Measurements from ENCODE around the gene ITGB1.
A peak's percentile ranks its signal among the peaks of the same experiment; 100 is the strongest.
"Not testable (repeated sequence)": the region's sequence is repeated elsewhere in the genome, so short reads cannot be mapped to it uniquely, and the experiment has no call there.

Gene ITGB1

DNA sequence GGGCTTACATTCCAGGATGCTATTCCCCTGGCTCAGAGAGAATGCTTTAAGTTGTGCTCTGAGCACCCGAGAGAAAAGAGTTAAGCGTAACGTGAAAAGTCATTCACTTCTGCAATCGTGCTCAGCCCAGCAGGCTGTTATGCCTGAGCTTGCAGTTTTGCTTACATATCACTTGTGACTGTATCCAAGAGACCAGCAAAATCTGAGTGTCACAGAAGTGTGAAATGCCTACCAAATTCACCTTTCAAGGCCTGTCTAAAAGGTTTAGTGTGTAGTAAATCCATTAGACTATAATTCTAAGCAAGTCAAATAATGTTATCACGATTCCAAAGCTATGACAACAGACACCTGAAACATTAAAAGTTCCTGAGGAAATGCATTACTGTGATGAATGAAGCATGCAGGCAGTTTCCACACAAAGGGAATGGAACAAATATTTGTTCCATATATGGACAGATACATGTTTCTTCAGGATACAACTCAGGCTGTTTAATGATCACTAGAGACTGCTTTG, 20.1 kb downstream of the ITGB1 start:
- DNase-seq (ENCODE audit: low spot score): no peak

DNA sequence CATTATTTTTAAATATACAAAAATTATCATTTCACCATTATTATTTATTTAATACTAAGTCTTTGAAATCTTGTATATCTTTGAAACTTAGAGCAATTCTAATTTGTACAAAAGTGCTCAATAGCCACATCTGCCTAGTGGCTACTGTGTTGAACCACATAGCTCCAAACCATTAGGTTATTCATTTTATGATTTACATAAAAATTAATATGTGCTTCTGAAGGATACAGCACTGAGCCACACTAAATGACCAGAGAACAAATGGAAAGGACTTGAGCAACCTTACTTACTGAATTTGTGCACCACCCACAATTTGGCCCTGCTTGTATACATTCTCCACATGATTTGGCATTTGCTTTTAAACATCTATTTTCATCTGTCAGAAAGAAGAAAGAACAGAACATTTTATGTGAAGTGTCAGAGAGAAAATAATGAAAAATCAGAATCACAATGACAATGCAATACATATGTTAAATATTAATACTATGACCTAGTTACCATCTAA, 25.8 kb downstream of the ITGB1 start:
- DNase-seq (ENCODE audit: low spot score): no peak

DNA sequence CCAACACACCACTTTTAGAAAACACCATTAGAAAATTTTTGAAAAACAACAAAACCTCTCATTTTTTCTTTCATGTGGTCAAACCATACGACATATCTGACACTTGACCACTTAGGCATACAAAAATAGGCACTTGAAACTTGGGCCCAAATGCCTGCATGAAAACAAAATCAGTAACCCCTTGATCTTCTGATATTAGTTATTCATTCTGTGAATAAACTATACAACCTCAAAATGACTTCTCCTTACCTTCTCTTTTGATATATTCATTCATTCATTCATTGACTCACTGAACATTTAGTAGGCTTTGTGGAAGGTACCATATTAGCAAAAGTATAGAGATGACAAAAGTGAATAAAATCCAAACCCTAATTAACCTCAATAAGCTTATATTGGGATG, 26.4 kb downstream of the ITGB1 start:
- DNase-seq (ENCODE audit: low spot score): no peak

DNA sequence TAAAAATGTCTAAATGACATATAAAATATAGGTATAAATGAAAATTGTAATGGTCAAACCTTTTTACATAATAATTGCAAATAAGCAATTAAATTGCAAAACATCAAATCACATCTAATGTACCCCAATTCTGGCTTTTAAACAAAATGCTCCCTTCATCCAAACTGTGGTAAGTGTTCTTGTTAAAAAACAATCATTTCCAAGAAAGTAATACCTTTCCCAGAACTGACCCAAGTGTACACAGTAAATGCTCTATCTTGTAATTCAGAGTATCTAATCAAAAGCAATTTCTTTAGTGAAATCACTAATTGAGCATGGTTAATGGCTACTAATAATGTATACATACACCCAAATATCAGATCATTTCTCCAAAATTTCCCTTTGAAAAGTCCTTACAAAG, 28.0 kb downstream of the ITGB1 start:
- no peak for DNase-seq (ENCODE audit: low spot score)

DNA sequence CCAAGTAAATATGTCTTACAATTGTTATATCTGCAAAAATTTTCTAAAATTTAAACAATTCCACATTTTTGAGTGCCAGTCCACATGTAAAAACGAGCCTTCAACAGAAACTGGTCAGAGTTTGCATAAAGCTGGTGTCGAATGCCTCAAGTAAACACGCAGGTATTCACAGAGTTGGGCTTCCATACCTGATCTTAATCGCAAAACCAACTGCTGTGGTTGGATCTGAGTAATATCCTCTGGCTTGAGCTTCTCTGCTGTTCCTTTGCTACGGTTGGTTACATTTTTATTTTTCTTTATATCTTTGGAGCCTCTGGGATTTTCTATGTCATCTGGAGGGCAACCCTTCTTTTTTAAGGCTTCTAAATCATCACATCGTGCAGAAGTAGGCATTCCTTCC, 28.4 kb downstream of the ITGB1 start:
- DNase-seq (ENCODE audit: low spot score): no peak

DNA sequence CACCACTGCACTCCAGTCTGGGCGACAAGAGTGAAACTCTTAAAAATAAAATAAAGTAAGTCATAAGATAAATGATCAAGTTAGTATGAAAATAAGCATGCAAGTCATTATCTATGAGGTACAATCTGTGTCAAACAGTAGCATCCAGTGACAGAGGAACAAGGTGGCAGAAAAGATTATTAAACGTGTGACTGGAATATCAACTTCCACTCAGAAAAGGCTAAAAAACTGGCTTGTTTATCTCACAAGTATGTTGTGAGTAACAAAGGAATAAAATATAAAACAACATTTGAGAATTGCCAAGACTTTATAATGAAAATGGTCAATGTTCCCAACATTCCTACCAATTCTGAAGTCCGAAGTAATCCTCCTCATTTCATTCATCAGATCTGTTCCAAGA, 30.3 kb downstream of the ITGB1 start:
- peak; percentile 58 for DNase-seq (ENCODE audit: low spot score)

DNA sequence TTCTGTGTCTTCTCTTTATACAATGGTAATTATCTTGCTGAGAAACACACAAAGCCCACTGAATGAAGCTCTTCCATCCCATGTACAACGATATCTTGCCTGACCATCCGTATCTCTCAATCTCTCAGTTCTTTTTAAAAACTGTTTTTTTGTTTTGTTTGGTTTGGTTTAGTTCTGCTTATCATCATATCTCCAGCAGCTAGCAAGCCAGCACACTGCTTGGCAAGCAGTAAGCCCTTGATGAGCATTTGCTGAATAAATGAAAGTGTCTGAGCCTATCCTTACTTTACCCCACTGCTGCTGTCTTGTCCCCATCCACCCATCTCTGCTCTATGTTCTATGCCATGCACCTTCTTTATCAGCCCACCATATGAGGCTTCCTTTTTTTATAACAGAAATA, 34.2 kb downstream of the ITGB1 start:
- peak; percentile 55 for DNase-seq (ENCODE audit: low spot score)

DNA sequence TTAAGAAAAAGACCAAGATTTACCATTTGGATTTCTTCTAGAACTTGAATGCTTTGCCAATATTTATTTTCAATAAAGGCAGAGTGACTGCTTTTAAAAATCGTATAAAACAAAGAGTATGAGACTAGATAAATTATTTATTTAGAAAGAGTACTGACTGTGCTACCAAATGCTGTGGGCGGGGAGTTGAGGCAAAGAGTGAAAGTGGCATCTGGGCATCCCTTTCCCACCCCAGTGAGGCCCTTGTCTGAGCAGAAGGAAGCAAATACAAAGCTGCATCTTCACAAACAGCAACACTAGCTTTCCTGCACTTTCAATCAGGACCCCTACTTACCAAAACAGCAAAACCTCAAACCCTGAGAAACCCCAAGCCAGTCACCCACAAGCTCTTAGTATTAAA, 34.9 kb downstream of the ITGB1 start:
- peak; percentile 32 for DNase-seq (ENCODE audit: low spot score)

DNA sequence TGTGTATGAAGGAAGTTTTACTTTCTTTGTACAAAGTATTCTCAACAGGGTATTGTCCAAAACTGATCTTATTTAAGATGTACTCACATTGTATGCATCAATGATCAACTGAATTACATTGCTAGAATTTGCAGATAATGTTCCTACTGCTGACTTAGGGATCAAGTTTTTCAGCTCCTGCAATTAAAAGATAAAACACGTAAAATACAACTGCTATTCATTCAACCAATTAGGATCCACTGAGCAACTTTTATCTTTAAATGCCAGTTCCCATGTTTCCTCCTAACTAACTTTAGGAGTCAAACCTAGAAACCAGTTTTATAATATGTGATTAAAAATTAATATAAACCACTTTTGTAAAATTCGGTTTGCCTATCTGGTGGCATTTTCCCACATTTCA, 35.9 kb downstream of the ITGB1 start:
- peak; percentile 80 for DNase-seq (ENCODE audit: low spot score)

DNA sequence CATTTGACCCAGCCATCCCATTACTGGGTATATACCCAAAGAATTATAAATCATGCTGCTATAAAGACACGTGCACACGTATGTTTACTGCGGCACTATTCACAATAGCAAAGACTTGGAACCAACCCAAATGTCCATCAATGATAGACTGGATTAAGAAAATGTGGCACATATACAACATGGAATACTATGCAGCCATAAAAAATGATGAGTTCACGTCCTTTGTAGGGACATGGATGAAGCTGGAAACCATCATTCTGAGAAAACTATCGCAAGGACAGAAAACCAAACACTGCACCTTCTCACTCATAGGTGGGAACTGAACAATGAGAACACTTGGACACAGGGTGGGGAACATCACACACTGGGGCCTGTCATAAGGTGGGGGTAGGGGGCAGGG, 40.2 kb downstream of the ITGB1 start:
- not testable (repeated sequence) for DNase-seq (ENCODE audit: low spot score)

DNA sequence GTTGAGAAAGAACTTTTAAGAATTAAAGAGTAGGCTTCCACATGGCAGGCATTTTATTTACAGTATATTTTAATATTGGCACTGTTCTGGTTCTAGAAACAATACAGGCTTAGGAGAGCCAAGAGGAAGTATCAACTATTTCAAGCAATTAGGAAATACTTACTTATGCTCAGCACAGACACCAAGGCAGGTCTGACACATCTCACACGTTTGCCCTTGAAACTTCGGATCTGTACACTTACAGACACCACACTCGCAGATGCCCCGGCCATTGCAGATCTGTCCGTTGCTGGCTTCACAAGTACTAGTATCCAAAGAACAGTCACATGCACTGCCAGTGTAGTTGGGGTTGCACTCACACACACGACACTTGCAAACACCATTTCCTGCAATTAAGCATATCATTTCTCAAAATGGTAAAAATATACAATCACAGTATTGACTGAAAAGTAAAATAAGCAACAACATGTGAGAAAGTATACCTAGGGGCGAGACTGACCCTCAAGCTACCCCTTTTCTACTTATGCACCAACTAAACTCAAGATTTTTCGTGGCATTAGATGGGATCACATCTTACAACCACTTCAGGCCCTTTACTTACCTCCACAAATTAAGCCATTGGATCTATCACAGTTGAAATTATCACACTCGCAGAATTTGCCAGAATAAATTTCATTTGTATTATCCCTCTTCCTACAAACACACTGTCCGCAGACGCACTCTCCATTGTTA, 46.6 kb downstream of the ITGB1 start:
- DNase-seq (ENCODE audit: low spot score): no peak

DNA sequence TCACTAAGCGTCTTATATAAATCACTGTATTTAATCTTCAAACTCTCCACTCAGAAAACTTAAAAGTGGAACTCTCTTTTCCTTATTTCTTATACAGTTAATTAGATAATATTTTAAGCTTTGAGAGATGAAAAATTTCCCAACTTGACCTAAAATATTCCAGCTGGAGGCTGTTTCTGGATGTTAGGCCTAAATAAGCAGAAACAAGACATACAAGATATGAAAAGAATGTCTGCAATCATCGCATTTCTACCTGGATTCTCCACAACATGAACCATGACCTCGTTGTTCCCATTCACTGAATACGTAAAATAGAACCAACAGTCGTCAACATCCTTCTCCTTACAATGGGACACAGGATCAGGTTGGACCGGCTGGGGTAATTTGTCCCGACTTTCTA, 48.1 kb downstream of the ITGB1 start:
- not testable (repeated sequence) for DNase-seq (ENCODE audit: low spot score)

DNA sequence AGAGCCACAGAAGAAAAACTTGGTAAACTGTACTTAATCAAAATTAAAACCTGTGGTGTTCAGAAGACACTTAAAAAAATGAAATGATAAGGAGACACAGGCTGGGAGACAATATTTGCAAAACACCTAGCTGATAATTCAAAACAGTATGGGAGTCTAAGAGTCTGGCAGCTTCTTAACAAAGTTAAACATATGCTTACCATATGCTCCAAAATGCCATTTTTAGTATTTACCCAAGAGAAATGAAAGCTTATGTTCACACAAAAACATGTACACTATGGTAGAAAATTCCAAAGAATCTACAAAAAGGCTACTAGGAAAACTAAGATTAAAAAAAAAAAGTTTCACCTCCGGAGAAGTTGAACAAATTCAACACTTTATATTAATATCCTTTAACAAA, 48.6 kb downstream of the ITGB1 start:
- no peak for DNase-seq (ENCODE audit: low spot score)

DNA sequence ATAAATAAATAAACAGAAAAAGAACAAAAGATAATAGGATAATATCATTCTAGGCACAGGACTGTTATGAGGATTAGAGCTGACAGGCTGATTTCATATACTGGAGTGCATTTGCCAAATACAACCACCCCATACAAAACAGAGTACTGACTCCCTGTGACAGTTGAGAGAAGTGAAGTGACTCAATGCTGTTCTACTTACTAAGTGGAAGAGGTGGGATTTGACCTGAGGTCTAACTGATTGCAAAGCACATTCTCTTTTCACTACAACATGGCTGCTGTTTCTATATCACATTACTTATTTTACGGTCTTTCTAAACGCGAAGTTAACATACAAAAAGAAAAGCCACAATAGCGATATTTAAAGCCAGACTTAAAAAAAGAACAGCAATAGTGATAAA, 51.4 kb downstream of the ITGB1 start:
- no peak for DNase-seq (ENCODE audit: low spot score)

DNA sequence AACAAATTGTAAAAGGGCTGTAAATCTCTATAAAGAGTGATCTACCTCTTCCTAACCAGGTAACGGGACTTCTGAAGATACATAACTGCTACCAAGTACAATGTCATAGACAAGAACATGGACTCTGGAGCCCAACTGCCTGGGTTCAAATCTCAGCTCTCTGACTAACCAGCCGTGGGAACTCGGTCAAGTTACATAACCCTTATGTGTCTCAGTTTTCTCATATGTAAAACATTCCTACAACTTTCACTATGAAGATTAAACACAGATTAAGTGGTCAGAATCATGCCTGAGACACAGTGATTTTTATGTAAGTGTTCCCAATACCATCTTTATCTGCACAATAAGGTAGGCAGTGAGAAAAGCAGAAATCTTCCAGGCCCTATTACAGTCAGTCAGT, 52.6 kb downstream of the ITGB1 start:
- DNase-seq (ENCODE audit: low spot score): no peak

DNA sequence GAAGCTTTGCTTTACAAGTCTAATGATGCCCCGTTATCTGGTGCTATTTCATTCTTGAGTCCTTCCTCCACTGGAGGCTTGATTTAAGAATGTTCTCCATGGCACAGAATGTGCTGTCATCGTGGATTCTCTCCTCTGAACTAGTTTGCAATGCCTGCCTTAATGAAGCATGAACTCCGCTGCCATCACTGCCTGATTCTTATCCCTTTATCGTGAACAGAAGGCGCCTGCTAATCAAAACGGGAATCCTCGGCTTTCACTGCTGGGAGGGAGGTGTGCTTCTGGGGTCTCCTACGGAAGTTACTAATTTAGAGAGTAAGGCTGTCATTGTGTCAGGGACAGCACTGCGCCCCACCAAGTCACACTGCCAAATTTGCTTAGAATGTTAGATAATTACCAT, 56.2 kb downstream of the ITGB1 start:
- DNase-seq (ENCODE audit: low spot score): no peak

DNA sequence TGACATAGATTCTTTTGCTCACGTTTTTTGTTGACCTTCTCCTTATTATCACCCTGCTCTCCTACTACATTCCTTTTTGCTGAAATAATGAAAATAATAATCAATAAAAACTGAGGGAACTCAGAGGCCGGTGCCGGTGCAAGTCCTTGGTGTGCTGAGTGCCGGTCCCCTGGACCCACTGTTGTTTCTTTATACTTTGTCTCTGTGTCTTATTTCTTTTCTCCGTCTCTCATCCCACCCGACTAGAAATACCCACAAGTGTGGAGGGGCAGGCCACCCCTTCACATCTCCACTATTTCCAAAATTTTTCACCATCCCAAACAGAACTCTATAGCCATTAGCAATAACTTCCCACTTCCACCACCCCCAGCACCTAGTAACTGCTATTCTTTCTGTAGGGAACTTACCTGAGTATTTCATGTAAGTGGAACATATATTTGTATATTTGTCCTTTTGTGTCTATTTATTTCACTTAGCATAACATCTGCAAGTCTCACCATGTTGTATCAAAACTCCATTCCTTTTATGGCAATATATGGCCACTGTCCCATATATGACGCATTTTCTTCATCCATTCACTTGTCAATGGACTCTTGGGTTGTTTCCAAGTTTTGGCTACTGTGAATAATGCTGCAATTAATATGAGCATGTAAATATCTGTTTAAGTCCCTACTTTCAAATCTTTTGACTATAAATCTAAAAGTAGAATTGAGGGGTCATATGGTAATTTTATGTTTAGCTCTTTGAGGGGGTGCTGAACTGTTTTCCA, 62.6 kb downstream of the ITGB1 start:
- DNase-seq (ENCODE audit: low spot score): not testable (repeated sequence)

DNA sequence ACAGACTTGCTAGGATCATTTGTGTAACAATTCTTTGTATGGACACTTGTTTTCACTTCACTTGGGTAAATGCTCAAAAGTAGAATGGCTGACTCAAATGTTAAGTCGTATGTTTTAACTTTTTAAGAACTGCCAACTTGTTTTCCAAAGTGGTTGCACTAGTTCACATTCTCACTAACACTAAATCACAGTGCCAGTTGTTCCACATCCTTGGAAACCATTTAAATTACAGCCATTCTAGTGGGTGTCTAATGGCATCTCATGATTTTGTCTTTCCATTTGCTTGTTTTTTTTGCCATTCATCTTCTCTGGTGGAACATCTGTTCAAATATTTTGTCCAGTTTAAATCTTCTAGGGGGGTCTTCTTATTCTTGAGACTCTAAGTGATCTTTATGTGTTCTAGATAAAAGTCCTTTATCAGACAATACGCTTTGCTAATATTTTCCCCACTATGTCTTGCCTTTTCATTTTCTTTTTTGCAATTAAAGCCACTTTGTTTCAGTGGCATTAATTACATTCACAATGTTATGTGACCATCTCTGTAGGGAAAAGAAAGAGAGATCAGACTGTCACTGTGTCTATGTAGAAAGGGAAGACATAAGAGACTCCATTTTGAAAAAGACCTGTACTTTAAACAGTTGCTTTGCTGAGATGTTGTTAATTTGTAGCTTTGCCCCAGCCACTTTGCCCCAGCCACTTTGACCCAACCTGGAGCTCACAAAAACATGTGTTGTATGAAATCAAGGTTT, 63.9 kb downstream of the ITGB1 start:
- DNase-seq (ENCODE audit: low spot score): no peak

DNA sequence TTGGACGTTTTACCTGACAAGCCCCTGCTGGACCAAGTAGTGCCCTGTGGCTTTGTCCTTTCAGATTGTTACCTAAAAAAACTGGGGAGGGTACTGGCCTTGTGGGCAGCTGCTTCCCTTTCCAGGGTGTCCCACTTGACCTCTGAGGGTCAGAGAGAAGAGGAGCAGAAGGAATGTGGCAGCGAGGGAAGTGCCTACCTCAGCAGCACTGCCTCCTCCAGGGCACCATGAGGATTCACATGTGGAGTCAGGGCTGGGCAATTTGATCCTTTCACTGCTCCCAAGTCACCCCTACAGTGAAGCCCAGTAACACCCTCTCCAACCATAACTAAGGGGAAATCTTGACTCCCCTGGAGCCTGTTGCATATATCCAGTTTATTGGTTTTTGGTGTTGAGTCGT, 64.6 kb downstream of the ITGB1 start:
- no peak for DNase-seq (ENCODE audit: low spot score)

DNA sequence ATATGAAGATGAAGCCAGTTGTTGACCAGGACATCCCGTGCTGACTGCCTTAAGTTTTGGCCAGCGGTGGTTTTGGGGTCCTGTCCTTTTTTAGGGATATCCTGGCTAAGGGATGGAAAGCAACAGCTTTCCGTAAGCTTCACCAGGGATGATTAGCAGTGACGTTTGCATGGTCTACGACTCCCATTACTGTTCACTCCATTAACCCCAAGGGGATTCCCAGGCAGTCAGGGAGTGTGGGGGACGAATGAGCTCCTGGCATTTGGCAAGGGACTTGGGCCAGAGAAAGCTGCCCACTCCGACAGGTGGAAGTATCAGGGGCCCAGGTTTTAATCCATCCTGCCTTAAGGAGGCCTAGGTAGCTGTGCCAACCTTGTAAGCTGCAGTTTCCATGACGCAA, 66.8 kb downstream of the ITGB1 start:
- no peak for DNase-seq (ENCODE audit: low spot score)

DNA sequence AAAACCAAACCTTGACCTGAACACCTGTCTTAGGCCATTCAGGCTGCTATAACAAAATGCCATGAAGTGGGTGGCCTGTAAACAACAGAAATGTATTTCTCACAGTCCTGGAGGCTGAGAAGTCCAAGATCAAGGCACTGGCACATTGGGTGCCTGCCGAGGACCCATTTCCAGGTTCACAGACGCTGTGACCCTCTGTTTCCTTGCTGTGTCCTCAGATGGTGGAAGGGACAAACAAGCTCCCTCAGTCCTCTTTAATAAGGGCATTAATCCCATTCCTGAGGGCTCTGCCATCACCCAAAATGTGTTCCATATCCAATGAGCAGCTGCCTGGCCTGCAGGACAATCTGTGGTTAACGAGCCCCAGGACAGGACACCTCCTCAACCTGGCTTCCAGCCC, 67.6 kb downstream of the ITGB1 start:
- DNase-seq (ENCODE audit: low spot score): no peak

DNA sequence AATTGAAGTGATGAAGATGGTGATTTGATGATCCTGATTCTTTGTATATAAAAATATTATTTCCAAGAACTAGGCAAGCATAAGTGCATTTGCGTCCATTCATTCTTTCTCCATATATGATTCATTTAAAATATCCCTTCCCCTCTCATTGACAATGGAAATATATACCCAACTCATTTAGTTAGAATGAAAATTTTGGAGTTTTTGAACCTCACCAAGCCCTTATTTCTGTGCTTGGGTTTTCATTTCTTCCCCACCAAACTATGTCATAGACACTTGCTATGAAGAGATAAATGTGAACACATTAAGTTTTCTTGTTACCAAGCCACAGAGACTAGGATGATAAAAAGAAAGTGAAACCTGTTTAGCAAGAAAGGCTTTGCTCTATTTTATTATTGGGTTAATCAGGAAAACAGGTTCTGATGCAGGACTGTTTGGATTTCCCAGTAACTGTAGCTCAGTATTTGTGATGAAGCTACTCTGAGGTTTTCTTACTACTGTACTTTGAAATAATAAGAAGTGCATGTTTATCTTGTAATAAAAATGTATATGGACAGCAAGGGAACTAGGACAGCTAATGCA, 68.3 kb downstream of the ITGB1 start:
- no peak for DNase-seq (ENCODE audit: low spot score)
